RWPE1 (cell line): ENCODE measurements around the gene TRPM2.

ENCODE experiments used
- CTCF ChIA-PET: fragments of 350-600 bp; sonication (Branson Sonifier 250); formaldehyde crosslinking; extraction: SDS; loops from one replicate; lab custom pipeline; 2021; lab: Yijun Ruan, JAX
- POLR2A ChIA-PET: fragments of 400-600 bp; formaldehyde crosslinking; extraction: SDS; loops from one replicate; lab custom pipeline; 2020; ENCODE audit warnings: antibody characterized with exemption; ENCODE audit not compliant: low non-redundant PET; lab: Yijun Ruan, JAX
- DNase-seq: peaks from one replicate; pipeline ENCODE4 v3.0.0; 2012; ENCODE audit warnings: low spot score
- H3K27ac ChIP-seq: fragments of 450-650 bp; 2 replicates; pipeline ENCODE4 v1.5.1; 2017
- CTCF ChIP-seq: fragments of 450-650 bp; conservative IDR thresholded peaks from 2 replicates; pipeline ENCODE4 v1.5.1; 2017; ENCODE audit warnings: low read depth, mild to moderate bottlenecking

Gene TRPM2

GRCh38 chr21:44325386-44326271, 27.8 kb upstream of the TRPM2 start:
- CTCF ChIA-PET, result interaction anchor here (0.6 kb wide), 1 partner anchor 23 kb away, joined by 3 read pairs; no protein-coding TSS in a partner anchor
- DNase-seq, result no peak
- no peak overlapping the region for H3K27ac ChIP-seq
- POLR2A ChIA-PET, result no interaction called here
- TF ChIP-seq CTCF, result no peak

- no peak for DNase-seq
- no peak overlapping the region for H3K27ac ChIP-seq
- CTCF ChIA-PET, result interaction anchor here (0.6 kb wide), 1 partner anchor 23 kb away, joined by 3 read pairs; no protein-coding TSS in a partner anchor
- no peak for TF ChIP-seq CTCF
- POLR2A ChIA-PET, result no interaction called here
Observed at GRCh38 chr21:44326272-44326647, 27.2 kb upstream of the TRPM2 start.

- POLR2A ChIA-PET, result no interaction called here
- CTCF ChIA-PET, result no interaction called here
- DNase-seq, result no peak
- no peak overlapping the region for H3K27ac ChIP-seq
- TF ChIP-seq CTCF, result no peak
Observed at GRCh38 chr21:44326716-44327602, 26.5 kb upstream of the TRPM2 start.

- TF ChIP-seq CTCF, result no peak
- H3K27ac ChIP-seq, result no peak overlapping the region
- CTCF ChIA-PET, result no interaction called here
- POLR2A ChIA-PET, result no interaction called here
- DNase-seq, result no peak
Observed at GRCh38 chr21:44327603-44327974, 25.8 kb upstream of the TRPM2 start.

- no peak for DNase-seq
- H3K27ac ChIP-seq, result no peak overlapping the region
- TF ChIP-seq CTCF, result no peak
- ChIA-PET CTCF (interaction anchor here (0.5 to 0.6 kb wide), 2 partner anchors 15 to 152 kb away, joined by 3 read pairs; no protein-coding TSS in a partner anchor), POLR2A (no interaction called here)
Observed at GRCh38 chr21:44328242-44328895, 25.1 kb upstream of the TRPM2 start.
